GM12873 (cell line): ENCODE measurements around the gene CPD.

ENCODE experiments used
- TF ChIP-seq, protein P1 (sequence below): IDR thresholded peaks from 2 replicates; pipeline ENCODE4 v1.5.1; 2012; ENCODE audit warnings: low read depth, mild to moderate bottlenecking, moderate library complexity, low read length, control low read depth; ENCODE audit not compliant: insufficient read depth; ENCODE audit errors: missing control alignments

Gene CPD

DNA sequence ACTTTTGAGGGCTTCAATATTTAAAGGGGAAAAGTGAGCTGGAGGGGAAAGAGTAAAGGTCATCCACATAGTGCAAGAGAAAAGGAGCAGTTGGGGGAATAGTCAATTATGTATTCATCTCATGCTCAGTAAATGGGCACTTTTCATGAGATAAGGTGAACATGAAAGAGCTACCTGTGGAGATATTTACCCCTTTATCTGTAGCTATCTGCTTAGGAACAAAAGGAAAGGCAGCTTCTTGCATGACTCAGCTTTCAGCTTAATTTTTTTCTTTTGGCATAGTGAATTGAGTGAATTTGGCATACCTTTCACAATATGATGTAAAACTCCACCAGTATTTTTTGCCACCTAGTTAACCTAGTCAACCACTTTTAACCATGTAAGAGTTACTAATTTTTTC lies 26.4 kb downstream of the CPD start:
- TF ChIP-seq, protein P1, sequence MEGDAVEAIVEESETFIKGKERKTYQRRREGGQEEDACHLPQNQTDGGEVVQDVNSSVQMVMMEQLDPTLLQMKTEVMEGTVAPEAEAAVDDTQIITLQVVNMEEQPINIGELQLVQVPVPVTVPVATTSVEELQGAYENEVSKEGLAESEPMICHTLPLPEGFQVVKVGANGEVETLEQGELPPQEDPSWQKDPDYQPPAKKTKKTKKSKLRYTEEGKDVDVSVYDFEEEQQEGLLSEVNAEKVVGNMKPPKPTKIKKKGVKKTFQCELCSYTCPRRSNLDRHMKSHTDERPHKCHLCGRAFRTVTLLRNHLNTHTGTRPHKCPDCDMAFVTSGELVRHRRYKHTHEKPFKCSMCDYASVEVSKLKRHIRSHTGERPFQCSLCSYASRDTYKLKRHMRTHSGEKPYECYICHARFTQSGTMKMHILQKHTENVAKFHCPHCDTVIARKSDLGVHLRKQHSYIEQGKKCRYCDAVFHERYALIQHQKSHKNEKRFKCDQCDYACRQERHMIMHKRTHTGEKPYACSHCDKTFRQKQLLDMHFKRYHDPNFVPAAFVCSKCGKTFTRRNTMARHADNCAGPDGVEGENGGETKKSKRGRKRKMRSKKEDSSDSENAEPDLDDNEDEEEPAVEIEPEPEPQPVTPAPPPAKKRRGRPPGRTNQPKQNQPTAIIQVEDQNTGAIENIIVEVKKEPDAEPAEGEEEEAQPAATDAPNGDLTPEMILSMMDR, result no peak

DNA sequence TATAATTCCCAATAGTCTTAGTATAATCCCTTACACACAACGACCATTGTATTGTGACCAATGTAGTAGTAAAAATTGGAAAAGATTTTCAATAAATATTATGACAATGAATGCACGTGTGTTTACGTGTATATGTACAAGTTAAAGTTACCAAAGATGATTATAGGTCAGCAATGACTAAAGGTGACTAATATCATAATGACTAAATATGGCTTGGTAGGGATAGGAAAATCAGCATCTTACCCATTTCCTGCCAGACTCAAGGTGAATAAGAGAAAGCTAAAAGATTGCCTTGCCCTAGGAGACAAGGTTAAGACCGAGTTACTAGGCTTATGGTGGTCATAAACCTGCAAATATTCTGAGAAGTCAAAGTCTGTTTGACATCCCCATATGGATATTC lies 34.4 kb downstream of the CPD start:
- TF ChIP-seq, protein P1, result no peak

DNA sequence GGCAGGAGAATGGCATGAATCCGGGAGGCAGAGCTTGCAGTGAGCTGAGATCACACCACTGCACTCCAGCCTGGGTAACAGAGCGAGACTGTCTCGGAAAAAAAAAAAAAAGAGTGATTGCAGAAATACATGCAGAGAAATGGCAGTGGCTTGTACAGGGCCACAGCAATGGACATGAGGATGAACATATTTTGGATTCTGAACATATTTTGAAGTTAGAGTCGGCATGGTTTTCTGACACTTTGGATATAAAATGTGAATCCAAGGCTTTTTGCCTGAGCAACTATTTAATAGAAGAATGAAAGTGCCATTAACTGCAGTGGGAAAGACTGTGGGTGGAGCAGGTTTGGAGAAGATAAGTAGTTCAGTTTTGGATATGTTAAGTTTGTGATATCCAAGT lies 35.8 kb downstream of the CPD start:
- TF ChIP-seq, protein P1, result no peak

DNA sequence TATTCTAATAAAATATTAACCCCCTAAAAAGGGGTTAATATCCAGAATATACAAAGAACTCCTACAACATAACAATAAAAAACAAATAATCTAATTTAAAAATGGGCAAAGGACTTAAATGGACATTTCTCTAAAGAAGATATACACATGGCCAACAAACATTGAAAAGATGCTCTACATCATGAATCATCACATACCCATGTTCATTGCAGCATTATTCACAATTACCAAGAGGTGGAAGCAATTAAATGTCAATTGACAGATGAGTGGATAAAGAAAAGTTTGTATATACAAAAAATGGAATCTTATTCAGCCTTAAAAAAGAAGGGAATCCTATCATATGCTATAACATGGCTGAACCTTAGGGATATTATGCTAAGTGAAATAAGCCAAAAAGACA lies 36.8 kb downstream of the CPD start:
- TF ChIP-seq, protein P1, result no peak

GRCh38 chr17:30421592-30421991 lies 42.9 kb downstream of the CPD start:
- TF ChIP-seq, protein P1, result no peak

- TF ChIP-seq, protein P1, result no peak
Measured at GRCh38 chr17:30422171-30422570, 43.4 kb downstream of the CPD start.

GRCh38 chr17:30424471-30424870 lies 45.7 kb downstream of the CPD start:
- TF ChIP-seq, protein P1, result no peak
